OCI-M2 (cell line): ENCODE measurements around the gene HOXA9.

Experiments
- DNase-seq: peaks from one replicate; lab custom pipeline; 2025; ENCODE audit not compliant: unreplicated experiment; lab: John Stamatoyannopoulos, UW

Gene HOXA9

DNA sequence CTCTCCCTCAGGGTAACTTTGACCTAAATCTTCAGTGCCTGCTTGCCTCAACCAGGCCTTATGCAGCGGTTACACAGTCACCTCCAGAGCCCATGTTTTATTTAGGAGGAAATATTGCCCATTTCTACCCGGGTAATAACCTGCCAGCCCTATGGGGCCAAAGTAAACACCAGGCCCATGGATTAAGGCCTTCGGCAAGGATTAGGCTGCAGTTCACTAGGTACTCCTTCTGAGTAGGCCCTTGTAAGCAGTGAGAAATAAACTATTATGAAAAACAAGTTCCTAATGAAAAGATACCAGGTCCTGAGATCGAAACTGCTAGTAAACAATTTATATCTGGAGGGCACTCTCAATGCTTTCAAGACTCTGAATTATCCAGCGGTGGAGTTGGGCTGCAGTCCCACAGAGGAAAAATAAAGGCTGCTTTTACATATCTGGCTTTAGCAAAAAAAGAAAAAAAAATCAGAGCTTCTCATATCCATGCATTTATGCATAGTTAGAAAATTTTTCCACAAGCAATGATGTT is 12.5 kb upstream of the HOXA9 start:
- no peak for DNase-seq

DNA sequence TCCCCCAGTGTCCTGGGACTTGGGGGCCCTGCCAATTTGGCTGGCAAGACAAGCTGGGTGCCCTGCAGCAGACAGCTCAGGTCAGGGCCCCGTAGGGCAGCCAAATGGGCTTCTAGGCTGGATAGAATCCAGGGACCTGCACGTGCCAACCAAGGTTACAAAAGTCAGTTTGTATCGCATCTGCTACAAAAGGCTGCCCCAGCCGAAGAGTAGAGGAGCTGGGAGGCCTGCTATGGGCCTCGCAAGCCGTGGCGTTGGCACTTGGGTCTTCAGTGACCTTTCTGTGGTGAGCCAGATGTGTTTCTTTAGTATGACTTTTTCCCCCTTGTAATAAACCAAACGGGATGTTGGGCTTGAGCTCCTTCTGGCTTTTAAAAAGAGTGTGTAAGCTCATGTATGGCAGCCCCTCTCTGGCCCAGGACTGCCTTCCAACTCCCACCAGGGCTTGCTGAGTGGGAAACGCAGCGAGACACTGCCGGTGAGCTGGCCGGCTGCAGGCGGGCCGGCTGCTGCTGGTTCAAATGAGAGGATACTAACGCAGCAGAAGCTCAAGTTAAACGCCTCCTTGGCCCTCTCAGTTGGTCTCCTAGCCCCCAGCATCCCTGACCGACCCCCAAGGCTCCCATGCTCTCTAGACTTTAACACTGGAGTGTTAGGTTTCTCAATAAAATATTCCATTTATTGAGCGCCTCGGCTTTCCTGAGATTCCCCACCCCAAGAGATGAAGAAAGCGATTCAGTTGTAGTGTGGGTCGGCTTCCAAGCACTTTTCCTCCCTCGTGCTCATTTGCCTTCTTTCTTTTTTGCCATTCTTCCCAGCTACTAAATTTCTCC is 11.8 kb upstream of the HOXA9 start:
- DNase-seq: no peak

DNA sequence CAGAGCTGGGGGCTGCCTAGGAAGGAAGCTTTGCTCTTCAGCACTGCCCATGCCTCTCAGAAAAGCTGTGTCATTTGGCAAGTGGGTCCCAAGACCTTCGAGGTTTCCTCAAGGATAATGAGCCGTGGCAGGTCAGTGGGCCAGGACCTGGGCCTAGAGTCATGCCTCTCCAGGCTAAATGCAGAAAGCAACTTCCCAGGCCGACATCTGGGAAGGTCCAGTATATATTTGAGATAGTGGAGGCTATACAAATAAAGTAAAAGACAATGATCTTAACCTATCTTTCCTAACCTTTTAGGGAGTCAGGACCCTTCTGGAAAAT is 11.1 kb upstream of the HOXA9 start:
- DNase-seq: no peak

DNA sequence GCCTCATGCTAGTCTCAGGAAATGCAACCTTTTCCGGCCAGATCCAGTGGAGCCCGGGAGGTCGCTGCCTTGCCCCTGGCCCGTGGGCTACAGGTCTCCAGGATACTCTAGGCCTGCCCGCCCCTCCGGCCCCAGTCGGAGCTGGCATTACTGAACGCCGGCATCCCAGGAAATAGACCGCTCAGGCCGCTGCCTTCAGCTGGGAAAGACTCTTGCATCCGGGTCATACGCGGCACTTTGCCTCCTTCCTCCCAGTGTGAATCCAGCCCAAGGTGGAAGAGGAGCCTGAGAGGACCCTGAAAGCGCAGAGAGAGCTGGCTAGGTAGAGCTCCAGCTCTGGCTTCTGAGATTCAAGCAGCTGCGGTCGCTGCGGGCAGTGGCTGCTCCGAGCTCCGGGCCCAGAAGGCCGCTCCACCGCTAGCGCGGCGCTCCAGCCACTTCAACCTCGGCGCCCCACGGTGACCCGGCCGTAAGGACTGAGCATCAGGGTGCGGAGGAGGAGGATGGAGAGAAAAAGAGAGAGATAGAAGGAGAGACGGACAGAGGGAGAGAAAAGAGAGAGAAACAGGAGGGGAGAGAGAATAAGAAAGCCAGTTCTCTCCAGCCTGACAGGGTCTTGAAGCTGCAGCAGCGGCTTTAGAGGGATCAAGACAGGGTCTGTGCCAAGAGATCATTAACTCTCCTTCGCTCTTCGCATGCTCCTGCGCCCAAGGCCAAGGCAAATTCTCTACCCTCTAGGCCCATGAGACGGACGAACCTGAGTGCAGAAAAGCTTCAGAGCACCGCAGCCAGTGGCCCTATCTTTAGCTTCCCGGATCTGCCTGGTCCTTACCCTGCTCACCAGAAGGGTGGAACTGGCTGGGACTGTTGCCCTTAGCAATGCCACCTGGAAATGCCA is 10.5 kb upstream of the HOXA9 start:
- no peak for DNase-seq

- DNase-seq: no peak
Observed at GRCh38 chr7:27174874-27175625, 9.7 kb upstream of the HOXA9 start.

GRCh38 chr7:27173956-27174873 is 8.9 kb upstream of the HOXA9 start, which contains the start of gene HOXA10:
Gene HOXA10, minus strand, starts transcription at chr7:27174320. Its CDS starts 14 bp downstream, at chr7:27174306.
- DNase-seq: no peak

DNA sequence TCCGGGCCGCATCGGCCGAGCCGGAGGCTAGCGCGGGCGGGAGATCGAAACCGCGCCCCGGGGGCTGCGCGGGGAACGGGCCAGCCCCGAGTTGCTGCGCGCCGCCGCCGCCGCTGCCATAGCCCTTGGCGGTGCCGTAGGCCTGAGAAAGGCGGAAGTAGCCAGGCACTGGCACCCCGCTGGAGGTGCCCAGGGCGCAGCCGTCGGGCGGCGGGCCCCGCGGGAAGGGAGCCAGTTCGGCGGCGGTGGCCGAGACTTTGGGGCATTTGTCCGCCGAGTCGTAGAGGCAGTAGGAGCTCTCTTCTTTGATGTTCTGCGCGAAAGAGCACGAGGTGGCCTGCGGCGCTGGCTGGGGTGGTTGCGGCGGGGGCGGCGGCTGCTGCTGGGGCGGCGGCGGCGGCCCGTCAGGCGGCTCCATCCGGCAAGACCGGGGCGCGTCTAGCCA is 8.2 kb upstream of the HOXA9 start:
- no peak for DNase-seq

DNA sequence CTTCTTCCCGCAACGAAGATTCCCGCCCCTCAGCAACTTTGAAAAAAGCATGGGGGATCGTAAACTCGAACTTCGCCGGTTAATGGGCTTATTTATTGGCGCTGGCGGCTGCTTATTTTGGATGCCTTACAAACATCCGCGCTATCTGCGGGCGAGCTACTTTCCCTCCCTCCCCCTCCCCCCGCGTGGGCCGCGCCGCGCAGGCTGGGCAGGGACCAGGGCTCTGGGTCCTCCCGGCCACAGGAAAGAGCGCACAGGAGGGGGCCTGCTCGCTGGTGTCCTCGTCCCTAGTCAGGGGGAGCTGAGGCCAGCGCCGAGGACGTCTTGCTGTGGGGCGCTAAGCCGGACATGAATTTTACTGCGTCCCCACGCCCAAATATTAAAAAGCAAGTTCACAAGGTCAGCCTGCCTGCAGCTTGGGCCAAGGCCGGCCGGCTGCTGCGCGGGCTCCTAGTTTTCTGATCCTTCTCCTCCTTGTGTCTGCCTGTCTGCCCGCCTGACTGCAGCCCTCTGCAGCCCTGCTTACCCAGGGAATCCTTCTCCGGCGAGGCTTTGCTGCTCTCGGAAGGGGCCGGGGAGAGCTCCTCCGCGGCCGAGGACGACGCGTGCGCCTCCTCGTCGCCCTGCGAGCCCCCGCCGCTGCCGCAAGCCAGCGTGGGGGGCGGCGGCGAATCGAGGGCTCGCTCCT is 7.6 kb upstream of the HOXA9 start:
- DNase-seq: no peak

DNA sequence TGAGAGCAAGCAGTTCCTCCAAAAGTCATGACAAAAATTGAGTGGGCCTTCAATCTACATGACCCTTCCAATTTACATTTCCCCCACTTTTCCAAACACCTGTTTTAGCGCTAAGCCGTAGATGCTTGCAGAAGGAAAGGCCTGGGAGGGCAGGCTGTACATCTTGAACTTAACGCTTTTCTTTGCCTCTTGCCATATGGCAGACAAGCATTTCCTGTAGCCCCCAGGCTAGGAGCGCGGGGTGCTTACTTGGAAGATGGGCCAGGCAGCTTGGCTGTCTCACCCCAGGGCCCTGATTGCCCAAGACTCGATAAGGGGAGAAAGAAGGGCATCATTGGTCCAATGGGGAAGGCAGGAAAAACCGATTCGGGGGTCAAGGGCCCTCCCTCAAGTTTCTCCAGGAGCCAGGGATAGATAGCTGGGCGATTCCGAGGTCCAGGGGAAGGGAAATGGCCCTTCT is 7.0 kb upstream of the HOXA9 start:
- DNase-seq: no peak

DNA sequence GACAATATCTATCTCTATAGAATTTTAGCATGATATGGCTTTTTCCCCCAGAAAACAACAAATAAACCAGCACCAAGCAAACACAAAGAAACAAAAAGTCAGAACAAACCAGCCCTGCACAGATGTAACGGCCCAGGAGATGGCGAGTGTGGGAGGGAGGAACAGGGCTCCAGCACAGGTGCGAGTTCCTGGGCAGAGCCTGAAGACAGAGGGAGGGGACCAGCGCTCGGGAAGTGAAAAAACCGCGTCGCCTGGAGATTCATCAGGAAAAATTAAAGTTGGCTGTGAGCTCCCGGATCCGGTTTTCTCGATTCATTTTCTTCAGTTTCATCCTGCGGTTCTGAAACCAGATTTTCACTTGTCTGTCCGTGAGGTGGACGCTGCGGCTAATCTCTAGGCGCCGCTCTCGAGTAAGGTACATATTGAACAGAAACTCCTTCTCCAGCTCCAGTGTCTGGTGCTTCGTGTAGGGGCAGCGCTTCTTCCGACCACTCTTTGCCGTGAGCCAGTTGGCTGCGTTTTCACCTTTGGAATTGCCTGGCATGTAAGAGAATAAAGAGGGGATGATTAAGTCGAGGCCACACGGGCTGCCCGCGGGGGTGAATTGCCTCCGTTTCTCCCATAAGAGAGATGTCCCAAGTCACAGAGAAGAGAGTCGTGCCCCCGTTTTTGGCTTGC is 6.4 kb upstream of the HOXA9 start:
- no peak for DNase-seq

DNA sequence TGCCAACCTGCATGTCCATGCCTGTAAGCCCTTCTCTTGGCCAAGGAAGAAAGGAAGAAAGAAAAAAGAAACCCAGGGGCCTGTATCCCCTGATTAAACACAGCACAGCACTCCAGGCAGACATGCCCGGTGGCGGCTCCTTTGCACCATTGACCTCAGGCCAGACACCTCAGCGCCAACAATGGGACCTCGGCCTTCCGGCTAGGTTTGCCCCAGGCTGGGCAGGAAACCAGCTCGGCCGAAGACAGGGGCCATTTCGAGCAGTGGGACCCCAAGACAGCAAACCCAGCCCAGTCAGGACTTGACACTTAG is 5.9 kb upstream of the HOXA9 start:
- DNase-seq: no peak

- DNase-seq: no peak
Observed at GRCh38 chr7:27170426-27171324, 5.3 kb upstream of the HOXA9 start.

DNA sequence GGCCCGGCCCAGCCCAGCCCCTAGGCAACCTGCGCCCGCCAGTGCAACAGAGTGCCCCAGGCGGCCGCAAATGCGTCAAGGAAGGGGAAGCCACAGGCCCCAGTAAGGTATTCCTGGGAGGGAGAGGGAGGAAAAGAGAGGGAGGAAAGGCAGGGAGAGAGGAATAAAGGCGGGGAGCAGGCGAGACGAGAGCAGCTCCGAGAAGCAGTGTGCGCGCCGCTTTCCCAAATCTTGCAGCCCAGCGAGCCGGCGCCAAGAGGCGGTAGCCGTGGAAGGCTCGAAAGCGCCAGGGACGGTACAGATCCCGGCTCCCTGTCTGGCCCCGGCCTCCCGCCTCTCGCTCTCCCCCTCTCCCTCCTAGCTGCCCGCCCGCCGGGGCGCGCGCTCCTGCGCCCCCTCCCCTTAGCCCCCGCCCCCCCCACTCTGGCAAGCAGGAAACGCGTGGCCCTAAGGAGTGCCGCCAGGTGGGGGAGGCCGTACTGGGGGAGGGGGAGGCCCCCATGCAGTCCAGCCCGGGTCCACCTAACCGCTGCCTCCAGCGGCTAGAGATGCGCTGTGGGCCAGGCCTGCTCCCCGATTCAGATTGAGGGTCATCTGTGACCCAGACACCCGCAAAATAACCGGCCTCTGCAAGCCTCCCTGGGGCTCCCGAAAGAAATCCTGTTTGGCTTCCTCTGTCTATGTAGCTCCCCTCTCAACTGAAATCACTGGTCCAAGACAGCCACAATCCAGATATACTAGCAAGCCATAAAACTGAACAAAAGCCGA is 4.5 kb upstream of the HOXA9 start:
- DNase-seq: no peak

DNA sequence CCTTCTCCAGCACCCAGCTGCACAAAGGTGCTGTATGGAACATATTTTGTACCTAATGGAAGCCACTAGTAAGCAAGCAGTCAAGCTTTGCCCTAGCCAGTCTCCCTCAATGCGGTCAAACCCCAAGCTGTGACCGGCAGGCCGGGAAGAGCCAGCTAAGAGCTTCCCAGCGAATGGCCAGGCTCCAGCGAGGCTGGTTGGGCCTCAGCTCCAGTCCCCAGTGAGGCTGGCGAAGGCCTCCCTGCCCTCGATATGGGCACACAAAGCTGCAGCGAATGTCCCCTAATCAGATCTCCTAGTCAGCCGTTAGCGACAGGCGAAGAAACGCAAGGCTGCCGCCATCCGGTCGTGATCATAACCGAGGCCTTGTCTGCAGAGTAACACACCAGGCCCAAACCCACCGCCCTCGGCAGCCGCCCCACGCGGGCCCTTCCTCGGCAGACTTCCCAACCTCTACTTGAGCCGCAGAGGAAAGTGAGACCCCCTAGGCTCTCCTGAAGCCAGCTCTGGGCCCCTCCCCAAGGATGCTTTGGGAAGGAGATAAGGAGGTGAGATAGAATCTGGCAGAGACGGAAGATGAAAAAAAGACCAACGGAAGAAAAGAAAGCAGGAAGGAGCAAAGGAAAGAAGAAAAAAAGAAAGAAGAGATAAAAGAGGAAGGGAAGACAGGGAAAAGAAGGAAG is 3.1 kb upstream of the HOXA9 start:
- DNase-seq: no peak

GRCh38 chr7:27167916-27168264 is 2.6 kb upstream of the HOXA9 start:
- no peak for DNase-seq

DNA sequence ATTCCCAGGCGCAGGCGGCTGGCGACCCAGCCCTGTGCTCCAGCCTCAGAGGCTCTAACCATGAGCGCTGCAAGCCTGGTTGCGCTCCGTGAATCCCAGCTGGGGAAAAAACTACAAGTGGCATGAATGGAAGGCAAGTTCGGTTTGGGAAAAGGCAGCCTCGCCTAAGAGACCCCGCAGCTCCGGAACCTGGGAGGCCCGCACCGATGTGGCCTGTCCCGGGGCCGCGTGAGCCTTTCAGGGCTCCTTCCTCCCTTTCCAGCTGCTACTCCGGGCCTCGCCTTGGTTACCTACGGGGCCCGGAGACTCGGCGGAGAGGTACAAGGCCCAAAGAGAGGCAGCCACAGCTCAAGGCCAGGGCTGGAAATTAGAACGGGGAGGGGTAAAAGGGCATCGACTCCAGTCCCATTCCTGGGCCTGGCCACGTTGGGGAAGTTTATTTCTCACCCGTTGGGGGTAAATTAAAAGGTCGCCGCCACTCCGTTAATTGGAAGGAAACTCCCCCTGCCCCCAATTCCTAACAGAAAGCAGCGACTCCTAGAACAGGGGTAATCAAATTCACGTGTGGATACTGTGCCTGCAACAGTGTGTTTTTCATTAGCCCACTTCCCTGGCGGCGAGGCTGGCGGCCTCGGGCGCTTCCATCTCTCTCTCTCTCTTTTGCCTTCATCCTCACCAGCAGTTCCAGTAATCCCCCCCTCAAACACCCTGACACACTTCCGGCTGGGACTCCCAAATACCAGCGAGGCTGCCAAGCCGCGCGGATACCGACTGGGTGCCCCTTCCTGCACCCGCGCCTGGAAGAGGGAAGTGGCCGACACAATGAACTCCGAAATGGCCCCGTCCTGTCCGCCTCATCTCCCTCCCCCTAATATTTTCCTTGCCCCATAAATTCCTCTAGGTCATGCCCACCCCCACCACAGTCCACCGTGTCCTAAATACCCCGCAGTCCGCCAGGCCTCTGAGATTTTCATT is 1.5 kb upstream of the HOXA9 start:
- DNase-seq: no peak
